ENCODE measurements around the gene HBA2. TPM values are rescaled to one million over a fixed set of nuclear protein-coding genes. Genes with fewer than 3 reads are reported as not detected.

HBA2 gene
- total RNA-seq, 2 experiments from 2014 or later, result not detected

GRCh38 chr16:130533-131173, 42.0 kb upstream of the HBA2 start:
- Histone ChIP-seq H3K4me3 (ENCODE audit: low read length) (no peak overlapping the region), H3K9me3 (ENCODE audit: control insufficient read depth in 1 of 2, insufficient read depth in 1 of 2, low read length in 2 of 2) (no peaks in the 10 kb centered on the region), H3K27ac (ENCODE audit: low read depth in 1 of 2, low read length in 2 of 2) (no peak overlapping the region), H3K36me3 (ENCODE audit: insufficient read depth, low read length) (no peaks in the 10 kb centered on the region), H3K27me3 (ENCODE audit: control insufficient read depth in 1 of 2, insufficient read depth in 2 of 2, low read length in 2 of 2) (no peaks in the 10 kb centered on the region), H3K4me1 (ENCODE audit: insufficient read depth, low read length) (peaks cover 7% of the 10 kb centered on the region)
- peaks cover 46% of the 10 kb centered on the region for H3K4me1 Mint-ChIP-seq (ENCODE audit: low read depth)
- H3K27ac Mint-ChIP-seq, result no peak overlapping the region
- no peaks in the 10 kb centered on the region for H3K27me3 Mint-ChIP-seq
- no peak for DNase-seq
- H3K36me3 Mint-ChIP-seq (ENCODE audit: low read depth), result peaks cover 21% of the 10 kb centered on the region
- ChIA-PET POLR2A (no interaction called here), CTCF (no interaction called here)
- TF ChIP-seq CTCF (IDR thresholded peaks at IDR 0.05), result no peak
- no peaks in the 10 kb centered on the region for H3K9me3 Mint-ChIP-seq
- ATAC-seq (ENCODE audit: poor library complexity), result no peak
- no peak overlapping the region for H3K4me3 Mint-ChIP-seq
- intact Hi-C loops (cut with DNase I, micrococcal nuclease), result no loop called here

GRCh38 chr16:132120-132519, 40.6 kb upstream of the HBA2 start:
- ChIA-PET POLR2A (no interaction called here), CTCF (no interaction called here)
- Mint-ChIP-seq H3K36me3 (ENCODE audit: low read depth) (peaks cover 18% of the 10 kb centered on the region), H3K4me3 (no peak overlapping the region), H3K27me3 (no peaks in the 10 kb centered on the region), H3K4me1 (ENCODE audit: low read depth) (peaks cover 52% of the 10 kb centered on the region), H3K9me3 (no peaks in the 10 kb centered on the region), H3K27ac (no peak overlapping the region)
- no peak for ATAC-seq (ENCODE audit: poor library complexity)
- H3K27me3 ChIP-seq (ENCODE audit: control insufficient read depth in 1 of 2, insufficient read depth in 2 of 2, low read length in 2 of 2), result no peaks in the 10 kb centered on the region
- no peak overlapping the region for H3K4me3 ChIP-seq (ENCODE audit: low read length)
- no peaks in the 10 kb centered on the region for H3K9me3 ChIP-seq (ENCODE audit: control insufficient read depth in 1 of 2, insufficient read depth in 1 of 2, low read length in 2 of 2)
- intact Hi-C loops (cut with DNase I, micrococcal nuclease), result no loop called here
- TF ChIP-seq CTCF (IDR thresholded peaks at IDR 0.05), result no peak
- H3K4me1 ChIP-seq (ENCODE audit: insufficient read depth, low read length), result peaks cover 8% of the 10 kb centered on the region
- no peak overlapping the region for H3K27ac ChIP-seq (ENCODE audit: low read depth in 1 of 2, low read length in 2 of 2)
- H3K36me3 ChIP-seq (ENCODE audit: insufficient read depth, low read length), result no peaks in the 10 kb centered on the region
- no peak for DNase-seq

GRCh38 chr16:133716-134115, 39.0 kb upstream of the HBA2 start:
- no peak overlapping the region for H3K4me3 Mint-ChIP-seq
- no peaks in the 10 kb centered on the region for H3K9me3 ChIP-seq (ENCODE audit: control insufficient read depth in 1 of 2, insufficient read depth in 1 of 2, low read length in 2 of 2)

More at GRCh38 chr16:133716-134115, 39.0 kb upstream of the HBA2 start:
- ChIA-PET CTCF (no interaction called here), POLR2A (no interaction called here)
- no peak for ATAC-seq (ENCODE audit: poor library complexity)
- no peak overlapping the region for H3K27ac ChIP-seq (ENCODE audit: low read depth in 1 of 2, low read length in 2 of 2)
- H3K36me3 Mint-ChIP-seq (ENCODE audit: low read depth), result peaks cover 18% of the 10 kb centered on the region
- H3K4me3 ChIP-seq (ENCODE audit: low read length), result no peak overlapping the region
- DNase-seq, result no peak
- no peak for TF ChIP-seq CTCF (IDR thresholded peaks at IDR 0.05)
- H3K4me1 ChIP-seq (ENCODE audit: insufficient read depth, low read length), result peaks cover 19% of the 10 kb centered on the region
- H3K27ac Mint-ChIP-seq, result no peak overlapping the region
- no peaks in the 10 kb centered on the region for H3K36me3 ChIP-seq (ENCODE audit: insufficient read depth, low read length)
- H3K4me1 Mint-ChIP-seq (ENCODE audit: low read depth), result peaks cover 55% of the 10 kb centered on the region
- no peaks in the 10 kb centered on the region for H3K9me3 Mint-ChIP-seq
- H3K27me3 Mint-ChIP-seq, result no peaks in the 10 kb centered on the region
- intact Hi-C loops (cut with DNase I, micrococcal nuclease), result no loop called here
- no peaks in the 10 kb centered on the region for H3K27me3 ChIP-seq (ENCODE audit: control insufficient read depth in 1 of 2, insufficient read depth in 2 of 2, low read length in 2 of 2)
